SIG-M5 treated with dmso at 0.1 percent for 504 hours (cell line): ENCODE results near the gene DACH1.

ENCODE experiments used
- DNase-seq: peaks from one replicate; lab custom pipeline; 2025; ENCODE audit not compliant: unreplicated experiment; lab: John Stamatoyannopoulos, UW

The DACH1 gene

GRCh38 chr13:71503781-71504180 lies 363.2 kb downstream of the DACH1 start:
- no peak for DNase-seq

DNA sequence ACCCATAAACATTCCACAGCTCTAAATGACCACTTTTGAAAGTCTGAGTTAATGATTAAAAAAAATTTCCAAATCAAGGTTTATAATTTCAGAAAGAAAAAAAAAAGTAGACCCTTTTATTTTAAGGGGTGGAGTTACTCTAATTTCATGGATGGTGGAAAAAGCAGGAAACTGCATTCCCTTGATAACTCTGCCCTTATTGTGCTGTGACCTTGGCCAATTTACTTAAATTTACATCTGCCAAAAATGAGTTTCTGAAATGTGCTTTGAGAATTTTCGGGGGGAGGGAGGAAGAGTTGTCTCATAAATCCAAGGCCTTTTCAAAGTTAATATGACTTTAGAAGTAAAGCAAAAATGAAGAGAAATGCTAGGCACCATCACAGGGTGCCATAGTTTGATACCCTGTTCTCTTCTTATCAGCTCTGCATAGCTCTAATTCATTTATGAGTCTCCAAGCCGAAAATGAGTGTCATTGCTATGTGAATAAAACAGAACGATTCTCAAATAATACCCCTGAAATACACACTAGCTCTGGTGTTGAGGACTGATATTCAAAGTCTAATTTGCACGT lies 367.0 kb downstream of the DACH1 start:
- DNase-seq = no peak

GRCh38 chr13:71499235-71499634 lies 367.8 kb downstream of the DACH1 start:
- DNase-seq = no peak

DNA sequence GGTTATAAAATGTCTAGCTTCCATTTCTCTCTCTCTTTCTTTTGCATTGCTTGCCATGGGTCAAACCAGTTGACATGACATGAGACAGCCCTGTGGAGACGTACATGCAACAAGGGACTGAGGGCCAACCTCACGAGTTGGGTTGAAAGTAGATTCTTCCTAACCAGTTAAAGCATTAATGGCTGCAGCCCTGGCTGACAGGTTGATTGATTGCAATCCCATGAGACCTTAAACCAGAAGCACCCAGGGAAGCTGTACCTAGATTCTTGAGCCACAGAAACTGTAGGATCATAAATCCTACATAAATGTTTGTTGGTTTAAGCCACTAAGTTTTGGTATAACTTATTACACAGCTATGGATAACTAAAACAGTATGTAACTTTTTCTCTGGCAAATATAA lies 373.8 kb downstream of the DACH1 start:
- DNase-seq = no peak

DNA sequence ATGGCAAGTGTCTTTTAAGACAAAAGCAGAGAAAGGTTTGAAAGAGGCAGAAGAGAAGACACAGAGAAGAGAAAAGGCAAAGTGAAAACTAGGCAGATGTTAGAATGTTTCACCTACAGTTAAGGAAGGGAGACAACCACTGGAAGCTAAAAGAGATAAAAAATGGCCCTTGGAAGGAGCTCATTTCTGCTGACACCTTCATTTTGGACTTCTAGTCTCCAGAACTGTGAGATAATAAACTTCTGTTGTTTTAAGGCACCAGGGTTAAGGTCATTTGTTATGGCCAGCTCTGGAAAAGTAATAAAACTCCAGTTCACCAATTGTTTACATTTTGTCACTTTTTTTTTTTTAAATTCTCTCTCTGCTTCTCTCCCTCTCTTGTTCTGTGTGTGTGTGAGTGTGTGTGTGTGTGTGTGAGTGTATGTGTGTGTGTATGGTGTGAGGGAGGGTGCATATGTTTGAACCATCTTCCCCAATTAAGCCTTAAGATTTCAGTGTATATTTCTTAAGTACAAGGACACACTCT lies 374.6 kb downstream of the DACH1 start:
- no peak for DNase-seq

DNA sequence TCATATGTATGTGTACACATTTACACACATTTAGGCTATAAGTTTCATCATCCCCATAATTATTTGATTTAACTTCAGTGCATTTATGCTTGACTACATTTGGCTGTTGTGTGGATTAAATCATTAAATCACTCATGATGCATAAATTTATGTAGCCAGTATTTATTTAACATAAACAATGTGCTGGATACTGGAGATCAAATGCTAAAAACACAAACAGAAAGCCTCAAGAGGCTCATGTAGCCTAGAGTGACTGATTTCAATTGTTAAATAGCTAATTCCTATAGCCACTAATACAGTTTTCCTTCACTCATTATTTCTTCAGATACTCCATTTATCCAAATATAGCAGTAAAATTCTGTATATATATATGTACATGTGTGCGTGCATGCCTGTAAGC lies 376.0 kb downstream of the DACH1 start:
- DNase-seq = no peak

- no peak for DNase-seq
These were observed 378.0 kb downstream of the DACH1 start for GRCh38 chr13:71489041-71489440.

GRCh38 chr13:71488201-71488600 lies 378.8 kb downstream of the DACH1 start:
- DNase-seq = no peak

GRCh38 chr13:71485913-71486312 lies 381.1 kb downstream of the DACH1 start:
- no peak for DNase-seq

GRCh38 chr13:71483733-71484132 lies 383.3 kb downstream of the DACH1 start:
- DNase-seq = no peak

GRCh38 chr13:71481501-71481900 lies 385.5 kb downstream of the DACH1 start:
- DNase-seq = no peak

DNA sequence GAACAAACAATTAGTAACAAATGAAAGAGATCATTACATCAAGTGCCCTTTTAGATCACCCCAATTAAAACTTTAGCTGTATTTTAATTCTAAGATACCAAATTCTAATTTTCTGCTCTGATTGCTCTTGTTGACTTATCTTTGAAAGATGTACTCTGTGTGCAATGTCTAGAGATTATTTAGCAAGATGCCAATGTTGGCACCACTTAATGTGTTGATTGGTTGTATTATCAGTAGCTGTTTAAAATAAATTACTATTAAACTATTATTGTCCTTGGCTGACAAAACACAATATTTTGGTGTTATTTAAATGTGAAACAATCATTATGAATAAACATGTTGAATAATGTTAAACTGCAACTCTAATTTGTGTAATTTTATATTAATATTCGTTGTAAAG lies 386.0 kb downstream of the DACH1 start:
- DNase-seq = no peak

DNA sequence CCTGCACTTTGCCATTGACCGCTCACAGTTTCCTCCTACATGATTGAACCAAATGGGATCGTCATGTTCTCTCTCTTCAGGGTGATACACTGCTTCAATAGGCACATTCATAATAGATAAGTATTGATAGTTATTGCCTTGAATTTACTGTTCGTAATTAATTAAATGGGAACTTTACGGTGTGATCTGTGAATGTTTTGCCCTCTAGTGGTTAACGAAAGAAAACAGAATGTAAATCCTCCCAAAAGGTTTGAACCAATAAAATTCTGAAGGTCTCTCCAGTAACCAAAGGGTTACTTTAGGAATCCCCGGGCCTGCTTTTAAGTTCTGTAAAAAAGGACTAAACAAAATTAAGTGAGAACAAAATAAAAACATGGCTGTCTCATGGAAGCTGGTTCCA lies 389.3 kb downstream of the DACH1 start:
- DNase-seq = no peak

DNA sequence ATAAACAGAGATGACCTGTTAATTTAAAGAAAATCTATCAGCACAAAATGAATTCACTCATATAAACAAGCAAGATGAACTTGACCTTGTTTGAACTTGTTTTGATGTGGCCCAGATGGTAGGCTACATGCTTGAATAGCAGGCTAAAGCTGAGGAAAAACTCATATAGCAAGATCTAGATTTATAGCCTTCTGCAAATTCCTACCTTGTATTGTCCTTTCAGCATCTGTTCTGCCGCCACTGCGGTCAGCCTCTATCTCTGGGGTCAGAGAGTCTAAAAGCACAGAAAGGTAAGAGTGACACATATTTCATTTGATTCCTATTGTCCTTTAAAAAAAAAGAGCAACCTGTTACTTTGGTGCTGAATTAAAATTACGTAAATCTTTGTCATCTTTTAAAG lies 392.1 kb downstream of the DACH1 start:
- DNase-seq = no peak

GRCh38 chr13:71469626-71470025 lies 397.4 kb downstream of the DACH1 start:
- DNase-seq = no peak

DNA sequence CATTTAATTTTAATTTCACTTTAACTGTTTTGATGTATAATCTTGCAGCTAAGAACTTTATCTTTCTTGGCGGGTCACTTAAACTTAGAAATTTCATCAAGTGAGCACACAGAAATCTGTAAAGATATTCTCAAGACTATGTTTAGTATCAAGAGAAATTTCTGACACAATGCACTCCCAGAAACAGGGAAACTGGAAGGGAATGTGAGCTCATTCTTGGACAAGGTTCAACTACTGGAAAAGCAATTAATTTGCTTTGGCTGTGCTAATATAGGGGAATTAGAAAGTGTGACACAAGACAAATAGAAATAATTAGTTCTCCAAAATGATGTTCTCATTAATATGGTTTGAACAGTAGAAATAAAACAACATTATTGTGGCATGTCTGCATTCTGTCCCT lies 402.3 kb downstream of the DACH1 start:
- DNase-seq = no peak

DNA sequence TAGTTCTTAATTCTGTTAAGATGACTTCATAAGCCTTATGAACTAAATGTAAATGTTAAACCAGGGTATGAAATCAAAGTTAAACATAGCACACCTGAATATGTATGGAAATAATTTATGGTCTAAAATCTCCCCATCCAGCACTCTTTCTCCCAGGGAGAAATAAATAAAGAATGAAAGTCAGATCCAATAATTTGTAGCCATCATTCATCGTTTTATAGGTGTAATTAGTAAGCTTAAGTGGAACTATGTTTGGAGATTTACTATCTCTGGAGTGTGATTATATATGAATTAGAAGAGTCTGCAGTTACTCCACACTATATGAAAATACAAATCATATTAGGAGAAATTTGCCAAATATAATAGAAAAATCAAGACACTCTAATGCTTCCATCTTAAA lies 405.1 kb downstream of the DACH1 start:
- no peak for DNase-seq

GRCh38 chr13:71460211-71460610 lies 406.8 kb downstream of the DACH1 start:
- no peak for DNase-seq

- DNase-seq = no peak
These were observed 407.3 kb downstream of the DACH1 start for GRCh38 chr13:71459708-71460107.

DNA sequence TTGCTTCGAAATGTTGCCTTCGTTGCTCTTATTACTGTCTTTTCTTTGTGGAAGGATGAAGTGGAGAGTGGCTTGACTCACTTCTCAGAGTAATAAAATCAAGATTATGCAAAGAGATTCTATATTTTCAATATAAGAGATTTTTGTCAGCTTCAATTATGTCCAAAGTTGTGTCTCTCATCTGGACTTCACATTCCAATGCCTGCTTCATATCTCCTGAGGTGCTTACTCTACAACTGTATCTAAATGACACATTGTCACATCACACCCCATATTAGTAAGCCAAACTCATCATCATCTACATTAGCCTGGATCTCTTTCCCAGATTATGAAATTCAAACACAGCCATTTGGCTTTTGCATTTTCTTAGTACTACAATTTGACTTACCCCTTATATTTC lies 409.4 kb downstream of the DACH1 start:
- no peak for DNase-seq

- DNase-seq = no peak
These were observed 410.9 kb downstream of the DACH1 start for GRCh38 chr13:71456136-71456535.

DNA sequence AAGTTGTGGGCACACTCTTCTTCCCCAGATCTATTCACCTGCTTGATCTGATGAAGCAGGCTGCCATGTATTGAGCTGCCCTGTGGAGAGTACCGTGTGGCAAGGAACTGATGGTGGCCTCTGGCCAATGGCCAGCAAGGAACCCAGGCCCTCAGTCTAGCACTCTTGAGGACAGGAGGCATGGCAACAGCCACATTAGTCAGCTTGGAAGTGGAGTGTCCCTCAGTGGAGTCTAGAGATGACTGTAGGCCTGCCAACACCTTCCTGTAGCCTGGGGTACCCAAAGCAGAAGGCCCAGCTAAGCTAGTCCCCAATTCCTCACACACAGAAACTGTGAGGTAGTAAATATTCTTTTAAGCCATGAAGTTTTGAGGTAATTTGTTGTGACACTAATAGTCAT lies 412.5 kb downstream of the DACH1 start:
- no peak for DNase-seq

- no peak for DNase-seq
These were observed 418.8 kb downstream of the DACH1 start for GRCh38 chr13:71448080-71448630.
